ENCODE data around the gene PSMD13.

GRCh38 chr11:269146-269890 is 32.5 kb downstream of the PSMD13 start:
- TF ChIP-seq POLR2A (IDR thresholded peaks at IDR 0.05; ENCODE audit: low read depth, low read length) (no peak), TAF1 (IDR thresholded peaks at IDR 0.05; ENCODE audit: borderline replicate concordance, low read depth, low read length) (no peak)

All from GM12892 (cell line).